Uterus (tissue), 2 donors: ENCODE data around the gene ZNF407.

Experiments
- POLR2A ChIP-seq, 2 donors: fragments of 450-650 bp; IDR thresholded peaks; one replicate each; pipeline ENCODE4 v1.6.1; 2016; ENCODE audit warnings: antibody characterized with exemption in 2 of 2, mild to moderate bottlenecking in 1 of 2, moderate library complexity in 1 of 2
- TF ChIP-seq, protein P1 (sequence below), 4 experiments: fragments of 200-600 bp in 2 of 4; fragments of 450-650 bp in 2 of 4; sonication (generic) in 2 of 4; IDR thresholded peaks; one replicate each; pipeline ENCODE4 v1.5.1; 2016 to 2019; ENCODE audit warnings: antibody characterized with exemption in 4 of 4, mild to moderate bottlenecking in 2 of 4, moderate library complexity in 1 of 4

DNA sequence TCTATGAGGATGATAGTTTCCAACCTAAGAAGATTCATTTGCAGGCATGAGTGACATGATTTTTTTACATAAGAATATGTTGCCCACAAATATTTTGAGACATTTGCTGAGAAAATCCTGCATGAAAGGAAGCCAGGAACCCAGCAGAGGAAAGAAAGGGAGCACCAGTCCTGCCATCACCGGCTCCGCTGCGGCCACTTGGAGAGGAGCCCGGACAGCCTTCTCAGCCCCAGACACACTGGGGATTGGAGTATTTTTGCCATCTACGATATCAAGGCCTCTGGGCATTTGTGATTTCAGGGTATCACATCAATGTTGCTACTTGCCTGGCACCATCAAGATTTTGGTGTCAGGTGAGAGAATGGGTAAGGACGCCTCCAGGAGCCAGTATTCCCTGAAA is 383.0 kb downstream of the ZNF407 start:
- TF ChIP-seq, protein P1, sequence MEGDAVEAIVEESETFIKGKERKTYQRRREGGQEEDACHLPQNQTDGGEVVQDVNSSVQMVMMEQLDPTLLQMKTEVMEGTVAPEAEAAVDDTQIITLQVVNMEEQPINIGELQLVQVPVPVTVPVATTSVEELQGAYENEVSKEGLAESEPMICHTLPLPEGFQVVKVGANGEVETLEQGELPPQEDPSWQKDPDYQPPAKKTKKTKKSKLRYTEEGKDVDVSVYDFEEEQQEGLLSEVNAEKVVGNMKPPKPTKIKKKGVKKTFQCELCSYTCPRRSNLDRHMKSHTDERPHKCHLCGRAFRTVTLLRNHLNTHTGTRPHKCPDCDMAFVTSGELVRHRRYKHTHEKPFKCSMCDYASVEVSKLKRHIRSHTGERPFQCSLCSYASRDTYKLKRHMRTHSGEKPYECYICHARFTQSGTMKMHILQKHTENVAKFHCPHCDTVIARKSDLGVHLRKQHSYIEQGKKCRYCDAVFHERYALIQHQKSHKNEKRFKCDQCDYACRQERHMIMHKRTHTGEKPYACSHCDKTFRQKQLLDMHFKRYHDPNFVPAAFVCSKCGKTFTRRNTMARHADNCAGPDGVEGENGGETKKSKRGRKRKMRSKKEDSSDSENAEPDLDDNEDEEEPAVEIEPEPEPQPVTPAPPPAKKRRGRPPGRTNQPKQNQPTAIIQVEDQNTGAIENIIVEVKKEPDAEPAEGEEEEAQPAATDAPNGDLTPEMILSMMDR (IDR thresholded peaks at IDR 0.05): no peak
- TF ChIP-seq POLR2A (IDR thresholded peaks at IDR 0.05): no peak
